HG03457 (cell line): ENCODE results near the gene NFATC1.

Experiments
- ATAC-seq: cut with Tn5 transposase; IDR thresholded peaks from one replicate; pipeline ENCODE4 v1.9.1; 2021; ENCODE audit warnings: moderate number of reproducible peaks; ENCODE audit not compliant: unreplicated experiment

The NFATC1 gene

DNA sequence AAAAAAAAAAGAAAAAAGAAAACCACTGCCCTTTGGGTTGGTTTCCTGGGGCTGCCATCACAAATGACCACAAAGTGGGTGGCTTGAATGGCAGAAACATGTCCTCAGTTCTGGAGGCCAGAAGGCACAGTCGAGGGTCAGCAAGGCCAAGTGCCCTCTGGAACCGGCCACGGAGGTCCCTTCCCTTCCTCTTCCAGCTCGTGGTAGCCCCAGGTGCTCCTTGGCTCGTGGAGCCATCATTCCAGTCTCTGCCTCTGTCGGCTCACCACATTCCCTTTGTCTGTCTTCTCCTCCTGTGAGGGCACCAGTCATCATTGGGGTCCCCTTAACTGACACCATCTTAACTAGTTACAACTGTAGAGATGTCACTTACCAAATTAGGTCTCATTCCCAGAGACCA, 8.5 kb upstream of the NFATC1 start:
- no peak for ATAC-seq

GRCh38 chr18:79387615-79388014, 8.1 kb upstream of the NFATC1 start:
- no peak for ATAC-seq

- no peak for ATAC-seq
These were observed 7.7 kb upstream of the NFATC1 start for GRCh38 chr18:79388043-79388442.

DNA sequence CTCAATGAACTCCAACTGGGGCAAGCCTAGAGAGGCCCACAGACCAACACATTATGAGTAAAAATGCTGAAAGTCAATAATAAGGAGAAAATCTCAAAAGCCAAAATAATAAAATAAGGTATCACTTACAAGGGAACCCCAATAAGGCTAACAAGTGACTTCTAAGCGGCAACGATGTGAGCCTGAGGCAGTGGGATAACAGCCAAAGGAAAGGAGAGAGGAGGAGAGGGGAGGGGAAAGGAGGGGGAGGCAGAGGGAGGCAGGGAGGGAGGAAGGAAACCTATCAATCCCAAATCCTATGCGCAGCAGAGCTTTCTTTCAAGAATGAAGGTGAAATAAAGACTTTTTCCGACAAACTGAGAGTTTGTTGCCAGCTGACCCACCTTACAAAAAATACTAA, 6.0 kb upstream of the NFATC1 start:
- no peak for ATAC-seq

DNA sequence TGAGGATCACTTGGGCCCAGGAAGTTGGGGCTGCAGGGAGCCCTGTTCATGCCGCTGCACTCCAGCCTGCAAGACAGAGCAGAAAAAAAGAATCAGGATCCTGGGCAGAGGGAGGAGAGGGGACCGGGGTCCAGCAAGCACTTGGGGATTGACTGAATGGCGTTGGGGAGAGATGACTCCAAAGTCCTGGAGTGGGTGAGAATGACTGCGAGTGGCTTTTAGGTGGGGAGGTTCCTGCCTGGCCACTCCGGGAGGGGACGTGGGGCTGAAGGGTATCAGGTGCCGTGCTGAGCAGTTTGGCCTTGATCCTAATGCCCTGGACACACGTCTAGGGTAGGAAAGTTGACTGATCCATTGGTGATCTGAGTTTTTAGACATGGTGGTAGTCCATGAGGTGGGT, 3.5 kb upstream of the NFATC1 start:
- ATAC-seq: no peak

DNA sequence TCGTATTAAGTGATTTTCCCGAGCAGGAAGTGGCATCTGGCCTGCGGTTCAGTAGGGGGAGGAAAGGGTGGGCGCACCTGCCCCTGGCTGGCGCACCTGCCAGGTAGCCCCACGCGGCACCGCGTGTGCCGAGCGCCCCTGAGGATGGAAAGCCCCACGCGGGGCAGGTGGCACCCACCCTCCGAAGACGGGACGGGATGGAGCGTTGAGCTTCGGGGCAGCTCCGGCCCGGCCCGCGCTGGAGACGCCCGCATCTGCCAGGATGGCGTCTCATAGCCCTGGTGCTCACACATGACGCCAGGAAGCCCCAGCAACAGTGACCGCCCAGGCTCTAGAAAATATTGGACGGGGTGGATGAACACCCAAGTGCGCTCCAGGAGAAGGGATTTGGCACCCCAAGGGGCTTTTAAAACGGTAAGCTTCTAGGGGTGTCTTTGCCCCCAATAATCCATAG, 2.5 kb upstream of the NFATC1 start:
- ATAC-seq: no peak

DNA sequence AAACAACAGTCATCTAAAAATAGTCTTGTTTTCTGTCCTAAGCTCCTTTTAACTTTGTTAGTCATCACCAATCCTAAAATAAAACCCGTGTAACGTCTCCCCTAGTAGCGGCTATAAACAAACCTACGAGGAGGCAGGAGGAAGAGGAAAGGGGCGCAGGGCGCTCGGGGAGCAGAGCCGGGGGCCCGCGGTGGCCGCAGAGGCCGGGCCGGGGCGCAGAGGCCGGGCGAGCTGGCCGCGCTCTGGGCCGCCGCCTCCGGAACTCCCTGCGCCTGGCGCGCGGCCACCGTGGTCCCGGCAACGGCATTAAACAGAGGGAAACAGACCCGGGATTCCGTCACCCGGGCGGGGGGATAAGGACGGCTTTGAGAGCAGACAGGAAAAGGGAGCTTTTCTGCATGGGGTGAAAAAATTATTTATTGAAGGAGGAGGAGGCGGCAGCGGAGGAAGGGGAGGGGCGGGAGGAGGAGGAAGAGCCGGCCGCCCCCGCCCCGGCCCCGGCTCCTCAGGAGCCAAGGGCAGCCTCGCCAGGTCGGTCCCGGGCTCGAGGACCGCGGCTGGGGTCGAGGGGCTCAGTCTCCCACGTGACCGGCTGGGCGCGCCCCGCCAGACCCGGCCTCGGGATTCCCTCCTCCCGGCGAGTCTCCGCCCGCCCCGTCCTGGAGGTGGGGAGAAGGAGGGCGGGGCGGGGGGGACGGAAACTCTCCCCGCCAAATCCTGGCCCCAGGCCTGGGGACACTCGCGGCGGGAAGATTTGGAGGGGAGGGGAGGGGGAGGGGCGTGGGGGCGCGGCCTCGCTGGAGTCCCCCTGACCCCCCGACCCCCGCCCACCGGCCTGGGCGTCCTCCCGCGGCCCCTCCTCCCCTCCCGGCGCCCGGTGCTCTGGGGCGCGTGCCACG, 1.8 kb upstream of the NFATC1 start:
- no peak for ATAC-seq

GRCh38 chr18:79394534-79395307, 1.0 kb upstream of the NFATC1 start:
- ATAC-seq: no peak

DNA sequence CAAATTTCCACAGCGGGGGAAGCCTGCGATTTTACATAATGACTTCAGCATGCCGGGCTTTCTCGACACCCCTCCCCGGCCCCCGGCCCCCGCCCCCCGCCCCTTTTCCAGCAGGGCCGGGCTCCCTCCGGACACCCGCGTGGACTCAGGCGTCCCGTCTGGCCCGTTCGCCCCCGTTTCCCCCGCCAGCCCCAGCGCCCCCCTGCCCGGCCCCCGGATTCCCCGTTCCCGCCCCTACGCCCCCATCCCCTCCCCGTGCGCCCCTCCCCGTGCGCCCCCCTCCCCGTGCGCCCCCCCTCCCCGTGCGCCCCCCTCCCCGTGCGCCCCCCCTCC, 456 bp upstream of the NFATC1 start:
- no peak for ATAC-seq

- no peak for ATAC-seq
These were observed 909 bp downstream of the NFATC1 start for GRCh38 chr18:79396431-79397246.

GRCh38 chr18:79397247-79397829, 1.6 kb downstream of the NFATC1 start:
- no peak for ATAC-seq

- ATAC-seq: no peak
These were observed 2.4 kb downstream of the NFATC1 start for GRCh38 chr18:79397830-79398761.

DNA sequence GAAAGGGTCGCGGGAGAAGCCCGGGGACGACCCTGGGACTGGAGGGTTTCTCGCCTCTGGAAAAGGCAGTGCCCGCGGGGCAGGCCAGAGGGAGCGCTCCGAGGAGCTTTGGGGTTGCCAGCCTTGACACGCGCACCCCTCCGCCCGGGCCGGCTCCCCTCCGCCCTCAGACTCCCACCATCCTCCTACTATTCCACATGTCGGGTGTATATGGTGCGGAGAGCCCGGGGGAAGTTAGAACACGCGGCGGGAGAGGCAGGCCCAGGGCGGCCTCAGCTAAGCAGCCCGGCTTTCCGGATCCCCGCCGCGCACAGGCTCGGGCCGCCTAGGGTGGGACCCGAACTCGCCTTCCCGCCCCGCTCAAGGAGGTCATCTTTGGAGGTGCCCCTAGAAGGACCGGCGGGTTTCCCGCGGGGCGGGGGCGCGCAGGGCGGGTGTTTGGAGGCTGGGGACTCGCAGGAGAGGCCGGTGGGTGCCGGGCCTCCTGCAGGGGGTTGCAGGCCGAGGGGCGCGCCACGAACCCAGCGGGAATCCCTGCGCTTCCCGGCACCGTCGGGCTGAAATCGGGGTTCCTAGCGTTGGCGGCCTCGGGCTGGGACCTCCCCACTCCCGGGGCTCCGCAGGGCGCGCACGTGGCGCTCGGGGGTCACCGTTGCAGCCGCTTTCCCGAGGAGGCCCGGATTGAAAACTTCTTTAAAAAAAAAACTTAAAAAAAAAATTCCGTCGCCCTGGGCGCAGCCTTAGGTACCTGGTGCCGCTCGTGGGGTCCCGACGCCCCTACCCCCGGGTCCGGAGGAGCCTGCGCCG, 3.7 kb downstream of the NFATC1 start:
- no peak for ATAC-seq

GRCh38 chr18:79400091-79400590, 4.4 kb downstream of the NFATC1 start:
- no peak for ATAC-seq

DNA sequence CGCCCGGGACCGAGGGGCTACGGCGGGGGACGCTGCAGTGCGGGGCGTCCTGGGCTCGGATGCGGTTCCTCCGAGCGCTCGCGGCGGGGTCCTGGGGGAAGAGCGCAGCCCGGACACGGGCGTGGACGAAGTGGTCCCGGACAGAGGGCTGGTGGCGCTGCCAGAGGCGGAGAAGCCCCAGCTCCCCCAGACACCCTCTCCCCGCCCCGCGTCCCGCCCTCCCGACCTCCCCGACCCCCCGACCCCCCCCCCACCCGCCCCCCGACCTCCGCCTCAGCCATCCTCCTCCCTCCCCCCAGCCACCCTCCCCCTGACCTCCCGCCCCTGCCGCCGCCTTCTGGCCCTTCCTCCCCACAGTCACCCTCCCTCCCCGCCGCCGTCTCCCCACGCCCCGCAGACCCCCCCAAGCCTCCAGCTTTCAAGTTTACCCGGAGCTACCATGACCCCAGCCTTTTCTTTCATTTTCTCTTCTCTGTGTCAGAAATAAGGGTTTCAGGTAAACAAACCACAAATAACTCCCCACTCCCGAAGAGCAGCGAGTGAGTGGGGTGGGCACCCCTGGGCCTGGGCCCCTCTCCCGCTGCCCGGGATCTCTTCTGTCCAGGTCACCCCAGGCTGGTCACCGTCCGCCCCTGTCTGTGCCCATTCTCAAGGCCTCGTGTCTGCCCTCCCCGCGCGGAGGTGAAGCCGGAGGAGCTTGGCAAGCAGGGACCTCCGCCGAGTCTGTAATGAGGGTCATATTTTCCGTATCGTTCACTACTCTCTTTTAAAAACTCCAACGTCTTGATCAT, 5.1 kb downstream of the NFATC1 start:
- no peak for ATAC-seq

GRCh38 chr18:79401494-79402208, 5.9 kb downstream of the NFATC1 start:
- ATAC-seq: no peak

DNA sequence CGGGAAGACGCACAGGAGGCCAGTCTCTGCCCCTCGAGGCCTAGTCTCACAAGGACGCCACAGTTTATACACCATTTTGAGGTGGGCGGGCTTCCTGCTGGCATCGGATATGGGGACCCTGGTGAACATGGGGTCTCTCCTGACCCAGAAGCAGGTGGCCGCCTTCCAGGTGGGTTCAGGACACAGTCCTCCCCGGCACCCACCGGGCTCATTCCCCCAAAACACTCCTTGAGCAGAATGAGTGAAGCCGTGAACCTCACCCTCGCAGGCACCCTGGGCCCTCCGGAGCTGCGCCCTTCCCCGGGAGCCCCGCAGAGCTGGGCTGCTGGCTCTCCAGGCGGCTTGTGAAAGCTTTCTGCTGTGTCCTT, 6.5 kb downstream of the NFATC1 start:
- ATAC-seq: no peak
